Frontal cortex (tissue), 4 donors: ENCODE results near the gene KCNK7. TPM values are rescaled to one million over a fixed set of nuclear protein-coding genes. Genes with fewer than 3 reads are reported as not detected.

Experiments used
- DNase-seq, 2 donors: peaks; one replicate each; pipeline ENCODE4 v3.0.0; 2012; ENCODE audit warnings: low spot score in 2 of 2
- FAIRE-seq: peaks from 2 replicates; lab custom pipeline; 2012; peaks lifted over from hg19 to GRCh38; lab: Jason Lieb, UNC
- small RNA-seq: library from RNA; depleted of rRNA; stranded (forward); fragments of <200 nt; gene quantifications from one replicate; pipeline ENCODE3, GENCODE V24; 2014
- total RNA-seq: library from RNA; depleted of rRNA; stranded (reverse); fragments of >200 nt; gene quantifications from one replicate; pipeline ENCODE4 v1.2.3, GENCODE V29; 2014
- donor health status: control.
- donor health status: control.
- donor health status: control.

Gene KCNK7
- total RNA-seq, 1 donor from 2014 or later, result not detected

- FAIRE-seq, result no peak
Observed at GRCh38 chr11:65549096-65549495, 46.5 kb downstream of the KCNK7 start.

GRCh38 chr11:65548395-65548794 is 47.2 kb downstream of the KCNK7 start:
- FAIRE-seq (no peak), DNase-seq (no peak)

More at GRCh38 chr11:65549096-65549495, 46.5 kb downstream of the KCNK7 start:
- DNase-seq, result no peak

- FAIRE-seq (no peak), DNase-seq (no peak)
Observed at GRCh38 chr11:65547446-65548125, 48.0 kb downstream of the KCNK7 start.

GRCh38 chr11:65546217-65546958 is 49.2 kb downstream of the KCNK7 start:
- FAIRE-seq, result no peak
- DNase-seq, result peak; percentile 77 to 82

GRCh38 chr11:65545853-65546216 is 49.8 kb downstream of the KCNK7 start:
- DNase-seq (no peak), FAIRE-seq (no peak)

Small RNAs within 50 kb of the gene (small RNA-seq; reads per million reads assigned to genes)
- gene AP001362.1 (not detected), gene MIR4690 (not detected)

Other genes with a start within 250 kb of the KCNK7 start
- 5.3 TPM for gene TIGD3, start 241.0 kb downstream of the KCNK7 start, total RNA-seq
- 0.41 TPM for gene SLC25A45, start 213.2 kb downstream of the KCNK7 start, total RNA-seq
- gene FRMD8, start 209.2 kb downstream of the KCNK7 start, total RNA-seq, result 8.2 TPM
- gene NEAT1, start 173.0 kb downstream of the KCNK7 start, total RNA-seq, result 1.6 TPM
- 6,549 TPM for gene MALAT1, start 96.8 kb downstream of the KCNK7 start, total RNA-seq
- gene SCYL1, start 70.7 kb downstream of the KCNK7 start, total RNA-seq, result 39.1 TPM
- 17.5 TPM for gene LTBP3, start 37.4 kb downstream of the KCNK7 start, total RNA-seq
- 15.9 TPM for gene ZNRD2, start 25.3 kb downstream of the KCNK7 start, total RNA-seq
- 19.6 TPM for gene FAM89B, start 23.3 kb downstream of the KCNK7 start, total RNA-seq
- 8.6 TPM for gene EHBP1L1, start 19.7 kb downstream of the KCNK7 start, total RNA-seq
- 6.9 TPM for gene MAP3K11, start 18.4 kb upstream of the KCNK7 start, total RNA-seq
- 7.7 TPM for gene PCNX3, start 20.0 kb upstream of the KCNK7 start, total RNA-seq
- gene SIPA1, start 42.3 kb upstream of the KCNK7 start, total RNA-seq, result 3.7 TPM
- gene RELA, start 67.1 kb upstream of the KCNK7 start, total RNA-seq, result 16.3 TPM
- 61.1 TPM for gene KAT5, start 116.5 kb upstream of the KCNK7 start, total RNA-seq
- 9.4 TPM for gene RNASEH2C, start 125.0 kb upstream of the KCNK7 start, total RNA-seq
- 4.1 TPM for gene AP5B1, start 185.2 kb upstream of the KCNK7 start, total RNA-seq
- under 0.01 TPM for gene OVOL1, start 191.3 kb upstream of the KCNK7 start, total RNA-seq
- gene SNX32, start 238.2 kb upstream of the KCNK7 start, total RNA-seq, result 6.1 TPM